ENCODE measurements around the gene CNTNAP2.

- TF ChIP-seq CTCF (conservative IDR thresholded peaks at IDR 0.05; ENCODE audit: low read length) = no peak
- no peak for TF ChIP-seq EZH2phosphoT487 (IDR thresholded peaks at IDR 0.05; ENCODE audit: borderline replicate concordance, low read depth, low read length)
Measured at GRCh38 chr7:146606628-146607027, 490.0 kb downstream of the CNTNAP2 start.
